Measurements from ENCODE around the gene TGM1. TPM values are rescaled to one million over a fixed set of nuclear protein-coding genes. Genes with fewer than 3 reads are reported as not detected.
"Not testable (repeated sequence)": the region's sequence is repeated elsewhere in the genome, so short reads cannot be mapped to it uniquely, and the experiment has no call there.

TGM1 gene
- total and polyA plus RNA-seq, 7 experiments from 2014 or later = 4.8 to 12.9 (median 7.1) TPM; not detected in 2

- no peak overlapping the region for H3K27ac ChIP-seq (ENCODE audit: low read depth, low read length)
- H3K9me3 ChIP-seq (ENCODE audit: control insufficient read depth in 2 of 3, low read length in 3 of 3) = no peaks in the 10 kb centered on the region
- Mint-ChIP-seq H3K4me1 (peaks cover 13 to 40% (median 30%) of the 10 kb centered on the region in 7 donors), H3K9me3 (no peaks in the 10 kb centered on the region), H3K27me3 (no peaks in the 10 kb centered on the region), H3K27ac (peak overlapping the region in 3 of 9 donors; percentile 33 to 74 (median 66)), H3K36me3 (peaks cover 5 to 14% (median 6%) of the 10 kb centered on the region in 5 donors), H3K4me3 (no peak overlapping the region)
- intact Hi-C loops (cut with micrococcal nuclease) = loop anchor here in 1 of 2 donors (1.0 kb wide), 1 partner anchor 8 kb away; the partner anchor contains the start of gene MDP1
- ChIA-PET POLR2A (interaction anchor here (0.6 to 4.1 kb wide), 5 partner anchors 9 to 111 kb away, joined by 3 to 16 read pairs (median 7); partner anchors contain the start of genes MDP1 and TINF2), CTCF (interaction anchor here (0.7 kb wide), 1 partner anchor 115 kb away, joined by 3 read pairs; the partner anchor contains the start of gene RIPK3)
- peaks cover 0 to 6% (median 4%) of the 10 kb centered on the region in 3 experiments for H3K36me3 ChIP-seq (ENCODE audit: control insufficient read depth in 2 of 3, insufficient read depth in 3 of 3, low read length in 3 of 3)
- H3K4me1 ChIP-seq (ENCODE audit: control insufficient read depth in 2 of 2, insufficient read depth in 2 of 2, low read length in 2 of 2) = peaks cover 0 to 5% of the 10 kb centered on the region in 2 donors
- H3K27me3 ChIP-seq (ENCODE audit: control insufficient read depth in 2 of 2, insufficient read depth in 2 of 2, low read length in 2 of 2) = no peaks in the 10 kb centered on the region
- no peak for ATAC-seq
- no peak overlapping the region for H3K4me3 ChIP-seq (ENCODE audit: low read length)
- no peak for DNase-seq
Measured at GRCh38 chr14:24224618-24225071, 38.3 kb downstream of the TGM1 start.

DNA sequence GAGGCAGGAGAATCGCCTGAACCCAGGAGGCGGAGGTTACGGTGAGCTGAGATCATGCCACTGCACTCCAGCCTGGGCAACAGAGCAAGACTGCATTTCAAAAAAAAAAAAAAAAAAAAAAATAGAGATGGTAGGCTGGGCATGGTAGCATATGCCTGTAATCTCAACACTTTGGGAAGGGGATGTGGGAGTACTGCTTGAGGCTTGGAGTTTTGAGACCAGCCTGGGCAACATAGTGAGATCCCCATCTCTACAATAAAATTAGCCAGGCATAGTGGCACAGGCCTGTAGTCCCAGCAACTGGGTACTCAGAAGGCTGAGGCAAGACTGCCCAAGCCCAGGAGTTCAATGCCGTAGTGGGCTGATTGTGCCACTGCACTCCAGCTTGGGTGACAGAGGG, 40.0 kb downstream of the TGM1 start:
- intact Hi-C loops (cut with micrococcal nuclease); H3K36me3 ChIP-seq (ENCODE audit: control insufficient read depth in 2 of 3, insufficient read depth in 3 of 3, low read length in 3 of 3); H3K4me1 ChIP-seq (ENCODE audit: control insufficient read depth in 2 of 2, insufficient read depth in 2 of 2, low read length in 2 of 2); H3K27ac Mint-ChIP-seq; H3K4me3 Mint-ChIP-seq; CTCF ChIA-PET; H3K27me3 ChIP-seq (ENCODE audit: control insufficient read depth in 2 of 2, insufficient read depth in 2 of 2, low read length in 2 of 2); ATAC-seq; H3K27ac ChIP-seq (ENCODE audit: low read depth, low read length); DNase-seq; H3K9me3 Mint-ChIP-seq; H3K4me3 ChIP-seq (ENCODE audit: low read length); H3K27me3 Mint-ChIP-seq; H3K9me3 ChIP-seq (ENCODE audit: control insufficient read depth in 2 of 3, low read length in 3 of 3): not testable (repeated sequence)
- Mint-ChIP-seq H3K36me3 (peaks cover 4 to 16% (median 6%) of the 10 kb centered on the region in 5 donors), H3K4me1 (peaks cover 10 to 38% (median 24%) of the 10 kb centered on the region in 7 donors)
- POLR2A ChIA-PET = interaction anchor here (0.6 to 4.1 kb wide), 2 partner anchors 18 to 219 kb away, joined by 3 to 16 read pairs; partner anchors contain the start of gene TINF2

GRCh38 chr14:24219521-24219920, 43.5 kb downstream of the TGM1 start:
- Mint-ChIP-seq H3K27me3 (no peaks in the 10 kb centered on the region), H3K9me3 (no peaks in the 10 kb centered on the region), H3K4me1 (peaks cover 10 to 29% (median 23%) of the 10 kb centered on the region in 7 donors), H3K4me3 (no peak overlapping the region), H3K36me3 (peaks cover 0 to 11% (median 4%) of the 10 kb centered on the region in 5 donors), H3K27ac (no peak overlapping the region)
- H3K4me3 ChIP-seq (ENCODE audit: low read length) = no peak overlapping the region
- no peaks in the 10 kb centered on the region for H3K9me3 ChIP-seq (ENCODE audit: control insufficient read depth in 2 of 3, low read length in 3 of 3)
- peaks cover 7 to 12% of the 10 kb centered on the region in 2 donors for H3K4me1 ChIP-seq (ENCODE audit: control insufficient read depth in 2 of 2, insufficient read depth in 2 of 2, low read length in 2 of 2)
- H3K27ac ChIP-seq (ENCODE audit: low read depth, low read length) = no peak overlapping the region
- ChIA-PET CTCF (interaction anchor here (0.9 to 1.5 kb wide), 2 partner anchors 22 to 114 kb away, joined by 3 to 6 read pairs; partner anchors contain the start of gene TINF2), POLR2A (interaction anchor here (1.5 to 2.0 kb wide), 2 partner anchors 16 to 22 kb away, joined by 4 to 15 read pairs; partner anchors contain the start of gene TINF2)
- H3K27me3 ChIP-seq (ENCODE audit: control insufficient read depth in 2 of 2, insufficient read depth in 2 of 2, low read length in 2 of 2) = no peaks in the 10 kb centered on the region
- intact Hi-C loops (cut with micrococcal nuclease) = loop anchor here (10.0 kb wide), 2 partner anchors 205 to 915 kb away; partner anchors contain the start of genes BCL2L2 (in 1 of the 2) and PPP1R3E (in 1 of the 2)
- DNase-seq (no peak), ATAC-seq (no peak)
- H3K36me3 ChIP-seq (ENCODE audit: control insufficient read depth in 2 of 3, insufficient read depth in 3 of 3, low read length in 3 of 3) = peaks cover 0 to 4% (median 0%) of the 10 kb centered on the region in 3 experiments

GRCh38 chr14:24219080-24219479, 43.9 kb downstream of the TGM1 start:
- H3K27me3 Mint-ChIP-seq = no peaks in the 10 kb centered on the region

GRCh38 chr14:24216876-24217275, 46.1 kb downstream of the TGM1 start:
- ChIA-PET POLR2A (interaction anchor here (1.1 to 8.0 kb wide), 5 partner anchors 23 to 227 kb away, joined by 3 to 117 read pairs (median 7); partner anchors contain the start of genes RABGGTA and TINF2), CTCF (interaction anchor here (0.7 to 1.7 kb wide), 3 partner anchors 21 to 102 kb away, joined by 4 to 14 read pairs (median 5); partner anchors contain the start of genes NRL, TINF2 and TM9SF1)
- H3K27me3 ChIP-seq (ENCODE audit: control insufficient read depth in 2 of 2, insufficient read depth in 2 of 2, low read length in 2 of 2); H3K9me3 ChIP-seq (ENCODE audit: control insufficient read depth in 2 of 3, low read length in 3 of 3); H3K27me3 Mint-ChIP-seq; H3K4me3 ChIP-seq (ENCODE audit: low read length); ATAC-seq; DNase-seq; H3K9me3 Mint-ChIP-seq; H3K36me3 ChIP-seq (ENCODE audit: control insufficient read depth in 2 of 3, insufficient read depth in 3 of 3, low read length in 3 of 3): not testable (repeated sequence)
- Mint-ChIP-seq H3K27ac (peak overlapping the region in 4 of 9 donors; percentile 79 to 99 (median 92)), H3K4me3 (peak overlapping the region in 1 of 10 donors; percentile 32), H3K4me1 (peaks cover 22 to 52% (median 45%) of the 10 kb centered on the region in 7 donors), H3K36me3 (peaks cover 0 to 18% (median 4%) of the 10 kb centered on the region in 5 donors)
- intact Hi-C loops (cut with micrococcal nuclease) = loop anchor here (1.0 to 10.0 kb wide), 12 partner anchors 8 to 912 kb away; partner anchors contain the start of genes GMPR2 (in 2 of the 2), NEDD8 (in 2 of the 2), RABGGTA (in 2 of the 2) and TINF2 (in 2 of the 2)
- peaks cover 25 to 28% of the 10 kb centered on the region in 2 donors for H3K4me1 ChIP-seq (ENCODE audit: control insufficient read depth in 2 of 2, insufficient read depth in 2 of 2, low read length in 2 of 2)
- peak overlapping the region; percentile 91 for H3K27ac ChIP-seq (ENCODE audit: low read depth, low read length)

More at GRCh38 chr14:24219080-24219479, 43.9 kb downstream of the TGM1 start:
- Histone ChIP-seq H3K36me3 (ENCODE audit: control insufficient read depth in 2 of 3, insufficient read depth in 3 of 3, low read length in 3 of 3) (peaks cover 0 to 4% (median 0%) of the 10 kb centered on the region in 3 experiments), H3K4me3 (ENCODE audit: low read length) (no peak overlapping the region), H3K27ac (ENCODE audit: low read depth, low read length) (no peak overlapping the region), H3K4me1 (ENCODE audit: control insufficient read depth in 2 of 2, insufficient read depth in 2 of 2, low read length in 2 of 2) (peaks cover 12 to 16% of the 10 kb centered on the region in 2 donors), H3K9me3 (ENCODE audit: control insufficient read depth in 2 of 3, low read length in 3 of 3) (no peaks in the 10 kb centered on the region), H3K27me3 (ENCODE audit: control insufficient read depth in 2 of 2, insufficient read depth in 2 of 2, low read length in 2 of 2) (no peaks in the 10 kb centered on the region)
- ChIA-PET CTCF (interaction anchor here (1.5 kb wide), 1 partner anchor 23 kb away, joined by 6 read pairs; the partner anchor contains the start of gene TINF2), POLR2A (interaction anchor here (1.1 to 2.0 kb wide), 3 partner anchors 16 to 30 kb away, joined by 3 to 15 read pairs (median 4); partner anchors contain the start of genes IPO4 and TINF2)
- Mint-ChIP-seq H3K36me3 (peaks cover 0 to 9% (median 4%) of the 10 kb centered on the region in 5 donors), H3K27ac (no peak overlapping the region), H3K4me3 (no peak overlapping the region), H3K4me1 (peaks cover 14 to 31% (median 25%) of the 10 kb centered on the region in 7 donors), H3K9me3 (no peaks in the 10 kb centered on the region)
- ATAC-seq = no peak
- DNase-seq = no peak
- intact Hi-C loops (cut with micrococcal nuclease) = loop anchor here (10.0 kb wide), 2 partner anchors 204 to 914 kb away; partner anchors contain the start of genes BCL2L2 (in 1 of the 2) and PPP1R3E (in 1 of the 2)

DNA sequence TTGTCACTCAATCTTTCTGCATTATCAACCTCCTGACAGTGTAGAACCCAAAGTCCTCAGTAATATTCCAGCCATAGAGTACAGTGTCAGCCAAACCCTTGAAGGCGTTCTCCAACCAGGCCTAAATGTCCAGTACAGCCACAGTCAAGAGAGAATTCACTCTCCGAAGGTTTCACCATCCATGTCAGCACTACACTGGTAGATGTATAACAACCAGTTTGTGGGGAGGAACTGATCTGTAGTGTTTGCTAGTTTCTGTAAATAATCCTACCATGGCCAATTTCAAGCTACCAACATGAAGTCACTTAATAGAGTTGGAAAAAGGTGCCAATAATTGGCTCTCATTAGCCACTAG, 46.7 kb downstream of the TGM1 start:
- Mint-ChIP-seq H3K36me3 (peaks cover 4 to 23% (median 8%) of the 10 kb centered on the region in 5 donors), H3K27ac (peak overlapping the region; percentile 80 to 99 (median 96)), H3K4me3 (peak overlapping the region; percentile 89 to 97 (median 95)), H3K4me1 (peaks cover 27 to 58% (median 51%) of the 10 kb centered on the region in 7 donors), H3K27me3 (peaks cover 0 to 2% (median 0%) of the 10 kb centered on the region in 5 donors), H3K9me3 (no peaks in the 10 kb centered on the region)
- H3K36me3 ChIP-seq (ENCODE audit: control insufficient read depth in 2 of 3, insufficient read depth in 3 of 3, low read length in 3 of 3) = peaks cover 0 to 7% (median 0%) of the 10 kb centered on the region in 3 experiments
- peaks cover 29 to 34% of the 10 kb centered on the region in 2 donors for H3K4me1 ChIP-seq (ENCODE audit: control insufficient read depth in 2 of 2, insufficient read depth in 2 of 2, low read length in 2 of 2)
- peak overlapping the region; percentile 4 for H3K4me3 ChIP-seq (ENCODE audit: low read length)
- no peak for ATAC-seq
- POLR2A ChIA-PET = interaction anchor here (0.7 to 8.0 kb wide), 27 partner anchors 8 to 227 kb away, joined by 3 to 117 read pairs (median 4); partner anchors contain the start of genes DCAF11, DHRS1, EMC9 and GMPR2
- DNase-seq = no peak
- H3K27ac ChIP-seq (ENCODE audit: low read depth, low read length) = peak overlapping the region; percentile 91
- CTCF ChIA-PET = interaction anchor here (1.0 to 1.7 kb wide), 4 partner anchors 21 to 107 kb away, joined by 3 to 14 read pairs (median 4); partner anchors contain the start of genes RABGGTA, TINF2 and TM9SF1
- H3K27me3 ChIP-seq (ENCODE audit: control insufficient read depth in 2 of 2, insufficient read depth in 2 of 2, low read length in 2 of 2) = no peaks in the 10 kb centered on the region
- no peaks in the 10 kb centered on the region for H3K9me3 ChIP-seq (ENCODE audit: control insufficient read depth in 2 of 3, low read length in 3 of 3)
- intact Hi-C loops (cut with micrococcal nuclease) = loop anchor here (1.0 to 10.0 kb wide), 12 partner anchors 9 to 912 kb away; partner anchors contain the start of genes GMPR2 (in 2 of the 2), NEDD8 (in 2 of the 2), RABGGTA (in 2 of the 2) and TINF2 (in 2 of the 2)
